Vagina (tissue), 2 donors: Measurements from ENCODE around the gene PRR14. TPM values are rescaled to one million over a fixed set of nuclear protein-coding genes. Genes with fewer than 3 reads are reported as not detected.

Source experiments
- DNase-seq, 2 donors: peaks; one replicate each; pipeline ENCODE4 v3.0.0-alpha.2; 2017; ENCODE audit errors: extremely low spot score in 2 of 2
- H3K27ac ChIP-seq: fragments of 200-600 bp; sonication (generic); one replicate; pipeline ENCODE4 v1.5.1; 2019
- H3K27me3 ChIP-seq: fragments of 200-600 bp; sonication (generic); one replicate; pipeline ENCODE4 v1.5.1; 2019
- H3K36me3 ChIP-seq, 2 donors: fragments of 200-600 bp; sonication (generic); one replicate each; pipeline ENCODE4 v1.5.1; 2017 to 2019
- H3K4me1 ChIP-seq: fragments of 200-600 bp; sonication (generic); one replicate; pipeline ENCODE4 v1.5.1; 2019
- H3K4me3 ChIP-seq, 2 donors: fragments of 200-600 bp; sonication (generic); 1 replicate in 1 of 2; 2 replicates in 1 of 2; pipeline ENCODE4 v1.5.1; 2016 to 2019
- H3K9me3 ChIP-seq: fragments of 200-600 bp; sonication (generic); one replicate; pipeline ENCODE4 v1.5.1; 2019
- CTCF ChIP-seq, 3 experiments: fragments of 450-650 bp in 2 of 3; fragments of 200-600 bp in 1 of 3; sonication (generic) in 1 of 3; IDR thresholded peaks; one replicate each; pipeline ENCODE4 v1.5.1; 2017 to 2019; ENCODE audit warnings: antibody characterized with exemption in 3 of 3, mild to moderate bottlenecking in 2 of 3, moderate library complexity in 2 of 3
- POLR2A ChIP-seq, 2 donors: fragments of 450-650 bp; IDR thresholded peaks; one replicate each; pipeline ENCODE4 v1.6.1; 2017; ENCODE audit warnings: antibody characterized with exemption in 2 of 2, mild to moderate bottlenecking in 2 of 2, moderate library complexity in 2 of 2
- POLR2AphosphoS5 ChIP-seq, 2 donors: sonication (generic); formaldehyde crosslinking; IDR thresholded peaks; one replicate each; pipeline ENCODE4 v1.9.0; 2017; ENCODE audit warnings: antibody characterized with exemption in 2 of 2, mild to moderate bottlenecking in 2 of 2, low read depth in 1 of 2; ENCODE audit not compliant: insufficient read depth in 1 of 2
- intact Hi-C: fragments of 100-400 bp; cut with DNase I; formaldehyde crosslinking; loops from one replicate; pipeline ENCODE4 v1.15.1; 2023
- total RNA-seq: library from RNA; depleted of rRNA; stranded (reverse); fragments of >200 nt; gene quantifications from one replicate; pipeline ENCODE4 v1.2.3, GENCODE V29; 2016

Gene PRR14
- total RNA-seq, 1 donor from 2014 or later, result 60.4 TPM

- H3K27me3 ChIP-seq, result no peaks in the 10 kb centered on the region
- intact Hi-C loops, result no loop called here
- TF ChIP-seq CTCF (IDR thresholded peaks at IDR 0.05), result no peak
- TF ChIP-seq POLR2AphosphoS5 (IDR thresholded peaks at IDR 0.05; ENCODE audit: insufficient read depth in 1 of 2, low read depth in 1 of 2), result no peak
- TF ChIP-seq POLR2A (IDR thresholded peaks at IDR 0.05), result no peak
- no peaks in the 10 kb centered on the region for H3K36me3 ChIP-seq
- DNase-seq, result no peak
- no peak overlapping the region for H3K27ac ChIP-seq
- H3K4me3 ChIP-seq, result no peak overlapping the region
- H3K9me3 ChIP-seq, result no peaks in the 10 kb centered on the region
- H3K4me1 ChIP-seq, result no peaks in the 10 kb centered on the region
These were observed 9.3 kb upstream of the PRR14 start for GRCh38 chr16:30641378-30641982.

- Histone ChIP-seq H3K27ac (no peak overlapping the region), H3K9me3 (no peaks in the 10 kb centered on the region), H3K4me1 (no peaks in the 10 kb centered on the region), H3K27me3 (no peaks in the 10 kb centered on the region), H3K36me3 (no peaks in the 10 kb centered on the region), H3K4me3 (no peak overlapping the region)
- DNase-seq, result no peak
- intact Hi-C loops, result no loop called here
- TF ChIP-seq POLR2AphosphoS5 (IDR thresholded peaks at IDR 0.05; ENCODE audit: insufficient read depth in 1 of 2, low read depth in 1 of 2) (no peak), POLR2A (IDR thresholded peaks at IDR 0.05) (no peak), CTCF (IDR thresholded peaks at IDR 0.05) (no peak)
These were observed 6.4 kb upstream of the PRR14 start for GRCh38 chr16:30644334-30644830.

- Histone ChIP-seq H3K36me3 (no peaks in the 10 kb centered on the region), H3K27ac (no peak overlapping the region), H3K9me3 (no peaks in the 10 kb centered on the region), H3K4me3 (no peak overlapping the region), H3K4me1 (peaks cover 6% of the 10 kb centered on the region), H3K27me3 (no peaks in the 10 kb centered on the region)
- DNase-seq, result no peak
- intact Hi-C loops, result no loop called here
- TF ChIP-seq POLR2A (IDR thresholded peaks at IDR 0.05), result no peak
- no peak for TF ChIP-seq POLR2AphosphoS5 (IDR thresholded peaks at IDR 0.05; ENCODE audit: insufficient read depth in 1 of 2, low read depth in 1 of 2)
- TF ChIP-seq CTCF (IDR thresholded peaks at IDR 0.05), result no peak
These were observed 5.0 kb upstream of the PRR14 start for GRCh38 chr16:30645727-30646126.

- H3K9me3 ChIP-seq, result no peaks in the 10 kb centered on the region
- intact Hi-C loops, result no loop called here
- H3K27ac ChIP-seq, result no peak overlapping the region
- no peak overlapping the region for H3K4me3 ChIP-seq
- no peak for DNase-seq
- peaks cover 17% of the 10 kb centered on the region for H3K4me1 ChIP-seq
- TF ChIP-seq POLR2AphosphoS5 (IDR thresholded peaks at IDR 0.05; ENCODE audit: insufficient read depth in 1 of 2, low read depth in 1 of 2) (no peak), CTCF (IDR thresholded peaks at IDR 0.05) (no peak), POLR2A (IDR thresholded peaks at IDR 0.05) (no peak)
- no peaks in the 10 kb centered on the region for H3K36me3 ChIP-seq
- no peaks in the 10 kb centered on the region for H3K27me3 ChIP-seq
These were observed 3.5 kb upstream of the PRR14 start for GRCh38 chr16:30647274-30647571.

- peaks cover 25% of the 10 kb centered on the region for H3K4me1 ChIP-seq
- H3K9me3 ChIP-seq, result no peaks in the 10 kb centered on the region
- no peaks in the 10 kb centered on the region for H3K27me3 ChIP-seq
- peak overlapping the region; percentile 96 for H3K27ac ChIP-seq
- no peak for DNase-seq
- peaks cover 0 to 24% of the 10 kb centered on the region in 2 donors for H3K36me3 ChIP-seq
- H3K4me3 ChIP-seq, result peak overlapping the region; percentile 87 to 97
- TF ChIP-seq POLR2A (IDR thresholded peaks at IDR 0.05), result no peak
- TF ChIP-seq CTCF (IDR thresholded peaks at IDR 0.05), result no peak
- no peak for TF ChIP-seq POLR2AphosphoS5 (IDR thresholded peaks at IDR 0.05; ENCODE audit: insufficient read depth in 1 of 2, low read depth in 1 of 2)
- intact Hi-C loops, result no loop called here
These were observed 913 bp upstream of the PRR14 start for GRCh38 chr16:30649725-30650368.
